GM13976 (cell line): Measurements from ENCODE around the gene CCRL2.

Experiments
- DNase-seq: peaks from one replicate; pipeline ENCODE4 v3.0.0; 2012; ENCODE audit warnings: low spot score
- CTCF ChIP-seq: IDR thresholded peaks from 2 replicates; pipeline ENCODE4 v1.5.1; 2012; ENCODE audit warnings: borderline replicate concordance, mild to moderate bottlenecking; ENCODE audit not compliant: insufficient read depth; ENCODE audit errors: extremely low read depth, missing control alignments, control extremely low read depth
- in situ Hi-C: fragments of 300-500 bp; cut with MboI; formaldehyde crosslinking; loops from one replicate; pipeline ENCODE4 v1.12.0; 2022; ENCODE audit warnings: low sequenced_read_pairs, mixed read lengths, inconsistent platforms; ENCODE audit not compliant: unreplicated experiment

CCRL2 gene

GRCh38 chr3:46448721-46449120 lies 41.7 kb downstream of the CCRL2 start:
- TF ChIP-seq CTCF = no peak
- in situ Hi-C loops = no loop called here

GRCh38 chr3:46449755-46450552 lies 42.9 kb downstream of the CCRL2 start:
- no peak for DNase-seq
- peak; percentile 31 for TF ChIP-seq CTCF
- in situ Hi-C loops = no loop called here

More at GRCh38 chr3:46448721-46449120, 41.7 kb downstream of the CCRL2 start:
- DNase-seq = no peak

- in situ Hi-C loops = no loop called here
Measured at GRCh38 chr3:46453526-46454208, 46.6 kb downstream of the CCRL2 start.

GRCh38 chr3:46454209-46454595 lies 47.1 kb downstream of the CCRL2 start:
- DNase-seq = no peak
- TF ChIP-seq CTCF = no peak
- in situ Hi-C loops = no loop called here

More at GRCh38 chr3:46453526-46454208, 46.6 kb downstream of the CCRL2 start:
- TF ChIP-seq CTCF = no peak
- DNase-seq = no peak

GRCh38 chr3:46454606-46455005 lies 47.5 kb downstream of the CCRL2 start:
- in situ Hi-C loops = no loop called here
- TF ChIP-seq CTCF = no peak
- DNase-seq = no peak

- DNase-seq = peak; percentile 16
- no peak for TF ChIP-seq CTCF
- in situ Hi-C loops = no loop called here
Measured at GRCh38 chr3:46455231-46456115, 48.4 kb downstream of the CCRL2 start.
